Measurements from ENCODE around the gene KRTAP5-7.

KRTAP5-7 gene

DNA sequence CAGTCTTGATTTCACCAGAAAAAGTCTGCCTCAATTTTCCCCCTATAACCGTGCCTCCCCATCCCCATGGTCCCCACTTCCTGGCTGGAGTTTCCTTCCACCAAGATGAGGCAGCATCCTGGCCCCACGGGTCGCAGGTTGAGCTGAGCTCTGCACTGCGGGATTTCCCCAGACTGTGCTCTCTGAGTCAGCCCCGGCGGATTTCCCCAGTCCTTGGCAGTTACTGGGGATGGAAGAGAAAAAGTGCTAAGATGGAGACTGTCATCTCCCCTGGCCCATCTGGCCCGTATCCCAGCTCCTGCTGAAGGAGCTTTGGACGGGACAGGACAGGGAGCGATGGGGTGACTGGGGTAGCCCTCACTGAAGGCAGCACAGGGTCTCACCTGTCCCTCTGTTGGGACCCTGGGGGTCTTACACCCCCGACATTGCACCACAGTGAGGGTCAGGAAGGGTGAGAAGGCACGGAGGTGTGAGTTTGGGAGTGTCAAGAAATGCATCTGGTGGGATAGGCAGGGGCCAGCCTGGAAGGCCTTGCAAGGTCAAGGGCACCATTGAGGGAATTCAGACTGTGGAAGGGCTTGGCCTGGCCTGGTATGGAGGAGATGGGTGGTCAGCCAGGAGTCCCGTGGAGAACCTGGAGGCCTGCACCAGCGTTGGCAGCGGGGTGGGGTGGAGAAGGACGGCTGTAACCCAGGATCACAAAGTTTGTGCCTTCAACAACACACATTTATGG is 37.6 kb upstream of the KRTAP5-7 start:
- Histone ChIP-seq H3K79me2 (ENCODE audit: insufficient read depth, low read length) (no peaks in the 10 kb centered on the region), H3K27ac (ENCODE audit: low read depth, low read length, poor library complexity, severe bottlenecking) (no peak overlapping the region), H3K9ac (ENCODE audit: low read length) (no peak overlapping the region), H3K4me2 (ENCODE audit: low read length) (no peak overlapping the region), H3F3A (ENCODE audit: insufficient read depth, low read length) (no peaks in the 10 kb centered on the region), H3K36me3 (ENCODE audit: insufficient read depth, low read length) (peaks cover 34% of the 10 kb centered on the region; the same call in 1 of the 2 replicates), H3K4me1 (ENCODE audit: insufficient read depth, low read length, severe bottlenecking) (no peaks in the 10 kb centered on the region), H3K27me3 (ENCODE audit: insufficient read depth, low read length) (no peaks in the 10 kb centered on the region), H2AFZ (ENCODE audit: low read length) (no peak overlapping the region), H3K9me2 (ENCODE audit: low read depth, low read length) (no peaks in the 10 kb centered on the region), H3K9me3 (ENCODE audit: low read length) (no peaks in the 10 kb centered on the region), H4K20me1 (ENCODE audit: insufficient read depth, low read length) (no peaks in the 10 kb centered on the region), H3K4me3 (ENCODE audit: low read depth, low read length, poor library complexity, severe bottlenecking) (no peak overlapping the region)
- TF ChIP-seq, protein P1, sequence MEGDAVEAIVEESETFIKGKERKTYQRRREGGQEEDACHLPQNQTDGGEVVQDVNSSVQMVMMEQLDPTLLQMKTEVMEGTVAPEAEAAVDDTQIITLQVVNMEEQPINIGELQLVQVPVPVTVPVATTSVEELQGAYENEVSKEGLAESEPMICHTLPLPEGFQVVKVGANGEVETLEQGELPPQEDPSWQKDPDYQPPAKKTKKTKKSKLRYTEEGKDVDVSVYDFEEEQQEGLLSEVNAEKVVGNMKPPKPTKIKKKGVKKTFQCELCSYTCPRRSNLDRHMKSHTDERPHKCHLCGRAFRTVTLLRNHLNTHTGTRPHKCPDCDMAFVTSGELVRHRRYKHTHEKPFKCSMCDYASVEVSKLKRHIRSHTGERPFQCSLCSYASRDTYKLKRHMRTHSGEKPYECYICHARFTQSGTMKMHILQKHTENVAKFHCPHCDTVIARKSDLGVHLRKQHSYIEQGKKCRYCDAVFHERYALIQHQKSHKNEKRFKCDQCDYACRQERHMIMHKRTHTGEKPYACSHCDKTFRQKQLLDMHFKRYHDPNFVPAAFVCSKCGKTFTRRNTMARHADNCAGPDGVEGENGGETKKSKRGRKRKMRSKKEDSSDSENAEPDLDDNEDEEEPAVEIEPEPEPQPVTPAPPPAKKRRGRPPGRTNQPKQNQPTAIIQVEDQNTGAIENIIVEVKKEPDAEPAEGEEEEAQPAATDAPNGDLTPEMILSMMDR (IDR thresholded peaks at IDR 0.05; ENCODE audit: low read length): no peak
- TF ChIP-seq EZH2 (IDR thresholded peaks at IDR 0.05; ENCODE audit: borderline replicate concordance, low read length): no peak

DNA sequence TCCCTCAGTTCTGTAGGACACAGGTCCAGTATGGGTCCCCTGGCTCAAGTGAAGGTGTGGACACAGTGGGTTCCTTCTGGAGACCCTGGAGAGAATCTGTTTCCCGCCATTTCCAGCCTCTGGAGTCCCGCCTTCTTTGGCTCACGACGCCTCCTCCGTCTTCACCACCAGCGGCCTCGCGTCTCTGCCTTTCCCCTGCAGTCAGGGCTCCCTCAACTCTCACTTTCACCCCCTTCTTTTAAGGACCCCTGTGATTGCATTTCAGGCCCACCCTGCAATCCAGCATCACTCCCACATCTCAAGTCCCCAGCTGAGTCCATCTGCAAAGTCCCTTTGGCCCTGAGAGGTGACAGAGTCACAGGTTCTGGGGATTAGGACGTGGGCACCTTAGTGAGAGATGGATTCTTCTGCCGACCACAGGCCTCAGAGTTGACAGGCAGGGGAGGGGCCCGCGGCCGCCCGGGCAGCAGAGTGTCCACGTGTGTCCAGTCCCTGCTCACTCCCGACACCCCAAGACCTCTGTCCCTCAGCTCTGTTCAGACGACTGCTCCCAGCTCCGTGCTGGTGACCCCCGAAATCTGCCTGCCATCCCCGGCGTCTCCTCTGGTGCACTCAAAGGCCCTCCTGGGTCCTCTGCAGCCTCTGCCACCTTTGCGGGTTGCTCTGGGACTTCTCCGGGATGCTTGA is 36.9 kb upstream of the KRTAP5-7 start:
- no peaks in the 10 kb centered on the region for H3K79me2 ChIP-seq (ENCODE audit: insufficient read depth, low read length)
- no peak overlapping the region for H3K9ac ChIP-seq (ENCODE audit: low read length)
- H3K36me3 ChIP-seq (ENCODE audit: insufficient read depth, low read length): peaks cover 33% of the 10 kb centered on the region; the same call in 1 of the 2 replicates
- H3K9me3 ChIP-seq (ENCODE audit: low read length): no peaks in the 10 kb centered on the region
- H2AFZ ChIP-seq (ENCODE audit: low read length): no peak overlapping the region
- no peaks in the 10 kb centered on the region for H3K27me3 ChIP-seq (ENCODE audit: insufficient read depth, low read length)
- no peak for TF ChIP-seq EZH2 (IDR thresholded peaks at IDR 0.05; ENCODE audit: borderline replicate concordance, low read length)
- TF ChIP-seq, protein P1 (IDR thresholded peaks at IDR 0.05; ENCODE audit: low read length): no peak
- H4K20me1 ChIP-seq (ENCODE audit: insufficient read depth, low read length): no peaks in the 10 kb centered on the region
- H3K27ac ChIP-seq (ENCODE audit: low read depth, low read length, poor library complexity, severe bottlenecking): no peak overlapping the region
- H3F3A ChIP-seq (ENCODE audit: insufficient read depth, low read length): no peaks in the 10 kb centered on the region
- H3K4me1 ChIP-seq (ENCODE audit: insufficient read depth, low read length, severe bottlenecking): no peaks in the 10 kb centered on the region
- no peaks in the 10 kb centered on the region for H3K9me2 ChIP-seq (ENCODE audit: low read depth, low read length)
- no peak overlapping the region for H3K4me3 ChIP-seq (ENCODE audit: low read depth, low read length, poor library complexity, severe bottlenecking)
- H3K4me2 ChIP-seq (ENCODE audit: low read length): no peak overlapping the region

DNA sequence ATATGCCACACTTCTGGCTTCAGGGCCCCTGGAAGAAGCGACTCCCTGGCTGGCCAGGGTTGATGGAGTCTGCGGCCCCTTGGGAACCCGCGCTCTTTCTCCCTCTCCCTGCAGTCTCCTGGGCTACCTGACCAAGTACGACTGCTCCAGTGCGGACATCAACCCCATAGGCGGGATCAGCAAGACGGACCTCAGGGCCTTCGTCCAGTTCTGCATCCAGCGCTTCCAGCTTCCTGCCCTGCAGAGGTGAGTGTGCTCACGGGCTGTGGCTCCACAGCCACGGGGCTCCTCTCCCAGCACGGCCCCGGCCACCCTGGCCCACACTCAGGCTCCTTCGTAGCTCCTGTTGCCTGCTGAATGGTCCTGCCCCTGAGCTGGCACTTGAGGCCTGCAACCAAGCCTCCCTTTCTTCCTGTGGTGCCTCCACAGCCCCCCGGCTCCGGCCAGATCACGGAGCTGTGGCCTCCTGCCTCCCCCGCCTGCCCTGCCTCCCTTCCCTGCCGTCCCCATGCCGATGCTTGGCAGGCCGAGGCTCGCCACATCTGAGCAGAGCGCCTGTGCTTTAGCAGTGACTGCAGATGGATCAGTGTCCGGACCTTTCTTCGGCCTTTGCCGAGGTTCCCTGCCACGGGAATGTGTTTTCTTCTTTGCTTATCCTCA is 36.2 kb upstream of the KRTAP5-7 start:
- H3F3A ChIP-seq (ENCODE audit: insufficient read depth, low read length): no peaks in the 10 kb centered on the region
- peaks cover 33% of the 10 kb centered on the region; the same call in 1 of the 2 replicates for H3K36me3 ChIP-seq (ENCODE audit: insufficient read depth, low read length)
- no peak for TF ChIP-seq EZH2 (IDR thresholded peaks at IDR 0.05; ENCODE audit: borderline replicate concordance, low read length)
- TF ChIP-seq, protein P1 (IDR thresholded peaks at IDR 0.05; ENCODE audit: low read length): no peak
- no peaks in the 10 kb centered on the region for H4K20me1 ChIP-seq (ENCODE audit: insufficient read depth, low read length)
- no peaks in the 10 kb centered on the region for H3K9me3 ChIP-seq (ENCODE audit: low read length)
- H3K27me3 ChIP-seq (ENCODE audit: insufficient read depth, low read length): no peaks in the 10 kb centered on the region
- no peak overlapping the region for H3K4me2 ChIP-seq (ENCODE audit: low read length)
- no peak overlapping the region for H2AFZ ChIP-seq (ENCODE audit: low read length)
- H3K79me2 ChIP-seq (ENCODE audit: insufficient read depth, low read length): no peaks in the 10 kb centered on the region
- no peak overlapping the region for H3K4me3 ChIP-seq (ENCODE audit: low read depth, low read length, poor library complexity, severe bottlenecking)
- no peaks in the 10 kb centered on the region for H3K4me1 ChIP-seq (ENCODE audit: insufficient read depth, low read length, severe bottlenecking)
- no peak overlapping the region for H3K9ac ChIP-seq (ENCODE audit: low read length)
- no peaks in the 10 kb centered on the region for H3K9me2 ChIP-seq (ENCODE audit: low read depth, low read length)
- H3K27ac ChIP-seq (ENCODE audit: low read depth, low read length, poor library complexity, severe bottlenecking): no peak overlapping the region

Measured in OCI-LY1 (cell line).